SU-DHL-6 (cell line): ENCODE results near the gene RPS6KA5.

Experiments used
- CTCF ChIP-seq: fragments of 200-600 bp; sonication (generic); IDR thresholded peaks from one replicate; pipeline ENCODE4 v1.5.1; 2017; ENCODE audit warnings: antibody characterized with exemption, mild to moderate bottlenecking, low read length, moderate library complexity; ENCODE audit not compliant: insufficient read depth, poor library complexity, severe bottlenecking
- EZH2phosphoT487 ChIP-seq: fragments of 200-600 bp; sonication (generic), shearing (Covaris generic); conservative IDR thresholded peaks from 2 replicates; pipeline ENCODE4 v1.6.1; 2018; ENCODE audit warnings: mild to moderate bottlenecking, antibody characterized with exemption, low read length, moderate library complexity, mixed read lengths

DNA sequence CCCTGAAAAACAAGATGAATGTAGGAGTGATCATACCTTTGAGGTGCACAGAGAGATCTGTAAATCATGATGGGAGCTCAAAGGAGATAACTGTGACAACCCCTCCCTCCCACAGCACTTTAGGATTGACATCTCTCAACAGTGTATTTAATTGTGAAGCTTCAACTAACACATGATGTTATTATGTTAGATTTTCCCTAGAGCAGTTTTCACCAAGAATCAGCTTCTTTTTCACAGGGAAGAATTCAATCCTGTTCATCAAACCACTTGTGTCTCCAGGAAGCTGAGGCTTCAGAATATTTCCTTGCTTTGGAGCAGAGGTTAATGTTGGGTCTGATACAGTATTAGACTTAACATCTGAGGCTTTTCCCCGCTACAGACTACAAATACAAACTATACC lies 11.8 kb downstream of the RPS6KA5 start:
- TF ChIP-seq CTCF (no peak), EZH2phosphoT487 (no peak)
